GM23248 (cell line): ENCODE measurements around the gene ANKRD6. TPM values are rescaled to one million over a fixed set of nuclear protein-coding genes. Genes with fewer than 3 reads are reported as not detected.

ENCODE experiments used
- DNase-seq: peaks from one replicate; pipeline ENCODE4 v3.0.0-alpha.2; 2015
- H2AFZ ChIP-seq: fragments of 200-600 bp; sonication (generic); 2 replicates; pipeline ENCODE4 v1.6.1; 2016; ENCODE audit warnings: antibody characterized with exemption
- H3F3A ChIP-seq: fragments of 200-600 bp; sonication (generic); 2 replicates; pipeline ENCODE4 v1.6.1; 2016; ENCODE audit warnings: mild to moderate bottlenecking, antibody characterized with exemption, mixed run types; ENCODE audit not compliant: insufficient read depth
- H3K27ac ChIP-seq: fragments of 200-600 bp; sonication (generic); 2 replicates; pipeline ENCODE4 v1.5.1; 2016; ENCODE audit warnings: mild to moderate bottlenecking
- H3K27me3 ChIP-seq: fragments of 200-600 bp; sonication (generic); replicated peaks from 2 replicates; pipeline ENCODE4 v1.6.1; 2016; ENCODE audit warnings: mild to moderate bottlenecking; ENCODE audit not compliant: insufficient read depth
- H3K36me3 ChIP-seq: fragments of 200-600 bp; sonication (generic); 2 replicates; pipeline ENCODE4 v1.6.1; 2016; ENCODE audit warnings: low read depth, mild to moderate bottlenecking
- H3K4me1 ChIP-seq: fragments of 200-600 bp; sonication (generic); 2 replicates; pipeline ENCODE4 v1.6.1; 2016; ENCODE audit warnings: mild to moderate bottlenecking; ENCODE audit not compliant: insufficient read depth
- H3K4me2 ChIP-seq: fragments of 200-600 bp; sonication (generic); one replicate; pipeline ENCODE4 v1.6.1; 2016; ENCODE audit warnings: mild to moderate bottlenecking; ENCODE audit not compliant: unreplicated experiment
- H3K4me3 ChIP-seq: fragments of 200-600 bp; sonication (generic); 2 replicates; pipeline ENCODE4 v1.5.1; 2016; ENCODE audit warnings: mild to moderate bottlenecking
- H3K79me2 ChIP-seq: fragments of 200-600 bp; sonication (generic); 2 replicates; pipeline ENCODE4 v1.6.1; 2016; ENCODE audit warnings: mild to moderate bottlenecking; ENCODE audit not compliant: insufficient read depth
- H3K9ac ChIP-seq: fragments of 200-600 bp; sonication (generic); 2 replicates; pipeline ENCODE4 v1.6.1; 2016; ENCODE audit warnings: mild to moderate bottlenecking
- H3K9me2 ChIP-seq: fragments of 200-600 bp; sonication (generic); 2 replicates; pipeline ENCODE4 v1.6.1; 2016; ENCODE audit warnings: mixed run types, mild to moderate bottlenecking, moderate library complexity; ENCODE audit not compliant: insufficient read depth
- H3K9me3 ChIP-seq: fragments of 200-600 bp; sonication (generic); one replicate; pipeline ENCODE4 v1.6.1; 2017; ENCODE audit warnings: low read depth
- H4K20me1 ChIP-seq: fragments of 200-600 bp; sonication (generic); 2 replicates; pipeline ENCODE4 v1.6.0; 2016; ENCODE audit not compliant: insufficient read depth
- EZH2 ChIP-seq: fragments of 200-600 bp; sonication (generic); IDR thresholded peaks from 2 replicates; pipeline ENCODE4 v1.6.1; 2018; ENCODE audit warnings: antibody characterized with exemption, mild to moderate bottlenecking; ENCODE audit not compliant: insufficient read depth, poor library complexity, severe bottlenecking
- EZH2phosphoT487 ChIP-seq: fragments of 200-600 bp; sonication (generic); IDR thresholded peaks from 2 replicates; pipeline ENCODE4 v1.6.1; 2018; ENCODE audit warnings: antibody characterized with exemption, moderate library complexity, mild to moderate bottlenecking, low read depth; ENCODE audit not compliant: insufficient read depth
- WGBS, 2 experiments: methylation state at CpG; one replicate each; pipeline ENCODE4 v1.1.6; 2015 to 2017; ENCODE audit warnings: low lambda C conversion rate in 2 of 2, low coverage in 1 of 2; ENCODE audit errors: missing lambda C conversion rate in 2 of 2; 5-methylcytosine and 5-hydroxymethylcytosine counted together
- in situ Hi-C: fragments of 300-500 bp; cut with MboI; formaldehyde crosslinking; loops from 2 replicates; pipeline ENCODE4 v1.15.0; 2020
- polyA plus RNA-seq: library from polyadenylated mRNA; unstranded; fragments of >200 nt; fragmentation: Nextera tagmentation; extraction: Ambion mirVana; gene quantifications from 2 replicates; pipeline ENCODE4 v1.2.1, GENCODE V29; 2016
- total RNA-seq: library from RNA; depleted of rRNA; stranded (reverse); fragments of >200 nt; shearing (Covaris generic); gene quantifications from 2 replicates; pipeline ENCODE4 v1.2.3, GENCODE V29; 2014

The ANKRD6 gene
- total and polyA plus RNA-seq, 2 experiments from 2014 or later = 0.54 to 12.4 TPM

GRCh38 chr6:89564752-89565427, 131.9 kb downstream of the ANKRD6 start:
- no peak overlapping the region for H3K9ac ChIP-seq
- TF ChIP-seq EZH2 (no peak), EZH2phosphoT487 (no peak)
- no peak overlapping the region for H3K4me2 ChIP-seq
- H3K79me2 ChIP-seq = no peaks in the 10 kb centered on the region
- DNase-seq = no peak
- no peaks in the 10 kb centered on the region for H3K9me3 ChIP-seq
- H3K9me2 ChIP-seq = no peaks in the 10 kb centered on the region
- no peaks in the 10 kb centered on the region for H3K36me3 ChIP-seq
- H3K4me3 ChIP-seq = no peak overlapping the region
- H3K27me3 ChIP-seq = peaks cover 20% of the 10 kb centered on the region
- in situ Hi-C loops = no loop called here
- H2AFZ ChIP-seq = no peak overlapping the region
- H4K20me1 ChIP-seq = no peaks in the 10 kb centered on the region
- whole genome bisulfite sequencing, 2 experiments = 37% methylated on average over 8 of the region's 8 CpGs
- H3K27ac ChIP-seq = no peak overlapping the region
- H3F3A ChIP-seq = no peaks in the 10 kb centered on the region
- H3K4me1 ChIP-seq = no peaks in the 10 kb centered on the region

GRCh38 chr6:89566008-89566800, 133.3 kb downstream of the ANKRD6 start:
- Histone ChIP-seq H3K4me1 (no peaks in the 10 kb centered on the region), H3K9me2 (no peaks in the 10 kb centered on the region), H3F3A (no peaks in the 10 kb centered on the region), H3K36me3 (no peaks in the 10 kb centered on the region), H3K79me2 (no peaks in the 10 kb centered on the region), H3K4me3 (no peak overlapping the region), H3K27ac (no peak overlapping the region), H3K27me3 (peaks cover 20% of the 10 kb centered on the region), H3K9ac (no peak overlapping the region), H3K9me3 (no peaks in the 10 kb centered on the region), H2AFZ (no peak overlapping the region), H3K4me2 (no peak overlapping the region), H4K20me1 (no peaks in the 10 kb centered on the region)
- WGBS, 2 experiments = 70 to 73% methylated on average over 10 of the region's 10 CpGs
- DNase-seq = no peak
- no peak for TF ChIP-seq EZH2
- TF ChIP-seq EZH2phosphoT487 = no peak
- in situ Hi-C loops = no loop called here

- no peaks in the 10 kb centered on the region for H3K9me2 ChIP-seq
- no peaks in the 10 kb centered on the region for H3F3A ChIP-seq
- no peaks in the 10 kb centered on the region for H3K79me2 ChIP-seq
- no peaks in the 10 kb centered on the region for H3K9me3 ChIP-seq
- no peaks in the 10 kb centered on the region for H3K4me1 ChIP-seq
- H3K27me3 ChIP-seq = peaks cover 11% of the 10 kb centered on the region
- in situ Hi-C loops = no loop called here
- no peak for DNase-seq
- no peak overlapping the region for H2AFZ ChIP-seq
- H3K27ac ChIP-seq = no peak overlapping the region
- H3K4me3 ChIP-seq = no peak overlapping the region
- no peak overlapping the region for H3K4me2 ChIP-seq
- H3K36me3 ChIP-seq = no peaks in the 10 kb centered on the region
- TF ChIP-seq EZH2 = no peak
- TF ChIP-seq EZH2phosphoT487 = no peak
- H4K20me1 ChIP-seq = no peaks in the 10 kb centered on the region
- H3K9ac ChIP-seq = no peak overlapping the region
- 80 to 87% methylated on average over 16 of the region's 16 CpGs for WGBS, 2 experiments
Observed at GRCh38 chr6:89566930-89567629, 134.1 kb downstream of the ANKRD6 start.

- TF ChIP-seq EZH2 (no peak), EZH2phosphoT487 (no peak)
- Histone ChIP-seq H2AFZ (no peak overlapping the region), H3K4me1 (no peaks in the 10 kb centered on the region), H3K9me2 (no peaks in the 10 kb centered on the region), H3F3A (no peaks in the 10 kb centered on the region), H3K4me2 (no peak overlapping the region), H3K36me3 (no peaks in the 10 kb centered on the region), H3K9me3 (no peaks in the 10 kb centered on the region), H3K27me3 (peaks cover 4% of the 10 kb centered on the region; the same call in 1 of the 2 replicates), H3K27ac (no peak overlapping the region), H3K9ac (no peak overlapping the region), H3K79me2 (no peaks in the 10 kb centered on the region), H3K4me3 (no peak overlapping the region), H4K20me1 (no peaks in the 10 kb centered on the region)
- in situ Hi-C loops = no loop called here
- 82 to 85% methylated on average over 6 of the region's 6 CpGs for WGBS, 2 experiments
- DNase-seq = no peak
Observed at GRCh38 chr6:89567630-89568390, 134.9 kb downstream of the ANKRD6 start.
